ENCODE measurements around the gene CYGB. TPM values are rescaled to one million over a fixed set of nuclear protein-coding genes. Genes with fewer than 3 reads are reported as not detected.

CYGB gene
- total RNA-seq, 1 donor from 2014 or later = 49.9 TPM

DNA sequence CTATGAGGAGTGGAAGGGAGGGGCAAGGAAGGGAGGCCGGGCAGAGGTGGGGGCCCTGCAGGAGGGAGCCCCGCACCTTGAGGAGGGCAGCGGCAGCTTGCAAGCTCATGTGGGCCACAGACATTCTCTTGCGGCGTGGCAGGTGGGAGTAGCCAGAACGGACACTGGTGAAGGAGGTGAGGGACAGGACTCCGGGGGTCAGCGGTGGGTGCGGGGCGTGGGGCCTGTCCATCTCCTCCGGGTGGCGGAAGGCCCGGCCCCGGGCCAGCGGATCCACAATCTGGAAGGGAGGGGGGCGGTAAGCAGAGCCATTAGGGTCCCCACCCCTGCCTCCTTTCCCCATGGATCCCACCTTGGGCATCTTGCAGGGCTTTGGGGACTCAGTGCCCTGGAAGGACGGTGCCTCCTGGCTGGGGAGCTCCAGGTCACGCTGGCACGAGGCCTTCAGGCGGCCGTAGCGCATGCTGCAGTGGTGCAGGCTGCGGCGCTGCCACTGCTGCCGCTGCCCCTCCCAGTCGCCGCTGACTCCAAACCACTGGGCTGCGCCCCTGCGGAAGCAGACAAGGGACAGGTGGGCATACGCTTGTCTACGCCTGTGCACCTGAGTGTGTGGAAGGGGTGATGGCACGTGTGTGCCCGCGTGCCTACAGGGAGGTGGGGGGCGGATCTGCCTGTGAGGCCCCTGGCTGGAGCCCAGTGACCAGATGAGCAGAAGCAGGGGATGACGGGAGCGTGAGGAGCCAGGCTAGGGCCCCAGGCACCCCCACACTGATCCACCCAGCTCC, 58.6 kb downstream of the CYGB start:
- TF ChIP-seq, protein P1, sequence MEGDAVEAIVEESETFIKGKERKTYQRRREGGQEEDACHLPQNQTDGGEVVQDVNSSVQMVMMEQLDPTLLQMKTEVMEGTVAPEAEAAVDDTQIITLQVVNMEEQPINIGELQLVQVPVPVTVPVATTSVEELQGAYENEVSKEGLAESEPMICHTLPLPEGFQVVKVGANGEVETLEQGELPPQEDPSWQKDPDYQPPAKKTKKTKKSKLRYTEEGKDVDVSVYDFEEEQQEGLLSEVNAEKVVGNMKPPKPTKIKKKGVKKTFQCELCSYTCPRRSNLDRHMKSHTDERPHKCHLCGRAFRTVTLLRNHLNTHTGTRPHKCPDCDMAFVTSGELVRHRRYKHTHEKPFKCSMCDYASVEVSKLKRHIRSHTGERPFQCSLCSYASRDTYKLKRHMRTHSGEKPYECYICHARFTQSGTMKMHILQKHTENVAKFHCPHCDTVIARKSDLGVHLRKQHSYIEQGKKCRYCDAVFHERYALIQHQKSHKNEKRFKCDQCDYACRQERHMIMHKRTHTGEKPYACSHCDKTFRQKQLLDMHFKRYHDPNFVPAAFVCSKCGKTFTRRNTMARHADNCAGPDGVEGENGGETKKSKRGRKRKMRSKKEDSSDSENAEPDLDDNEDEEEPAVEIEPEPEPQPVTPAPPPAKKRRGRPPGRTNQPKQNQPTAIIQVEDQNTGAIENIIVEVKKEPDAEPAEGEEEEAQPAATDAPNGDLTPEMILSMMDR (conservative IDR thresholded peaks at IDR 0.05; ENCODE audit: low read depth, low read length) = no peak
- no peak for DNase-seq (ENCODE audit: low read depth)
- no peak overlapping the region for H3K4me3 ChIP-seq (ENCODE audit: low read depth, low read length)

DNA sequence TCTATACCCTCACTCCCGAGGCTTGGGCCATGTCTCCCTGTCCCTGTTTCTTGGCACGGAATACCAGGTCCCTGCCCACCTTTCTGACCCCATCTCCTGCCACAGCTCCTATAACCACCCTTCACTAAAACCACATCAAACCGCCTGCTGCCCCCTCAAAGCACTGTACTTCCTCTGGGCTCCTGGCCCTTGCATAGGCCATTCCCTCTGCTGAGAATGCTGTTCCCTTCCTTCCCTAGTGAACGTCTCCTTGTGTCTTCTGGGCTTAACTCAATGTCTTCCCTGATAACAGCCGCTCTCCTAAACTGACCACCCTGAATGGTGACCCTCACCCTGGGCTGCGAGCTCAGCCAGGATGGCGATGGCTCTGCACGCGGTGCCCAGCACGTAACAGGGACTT, 59.4 kb downstream of the CYGB start:
- DNase-seq (ENCODE audit: low read depth) = no peak
- TF ChIP-seq, protein P1 (conservative IDR thresholded peaks at IDR 0.05; ENCODE audit: low read depth, low read length) = no peak
- no peak overlapping the region for H3K4me3 ChIP-seq (ENCODE audit: low read depth, low read length)

DNA sequence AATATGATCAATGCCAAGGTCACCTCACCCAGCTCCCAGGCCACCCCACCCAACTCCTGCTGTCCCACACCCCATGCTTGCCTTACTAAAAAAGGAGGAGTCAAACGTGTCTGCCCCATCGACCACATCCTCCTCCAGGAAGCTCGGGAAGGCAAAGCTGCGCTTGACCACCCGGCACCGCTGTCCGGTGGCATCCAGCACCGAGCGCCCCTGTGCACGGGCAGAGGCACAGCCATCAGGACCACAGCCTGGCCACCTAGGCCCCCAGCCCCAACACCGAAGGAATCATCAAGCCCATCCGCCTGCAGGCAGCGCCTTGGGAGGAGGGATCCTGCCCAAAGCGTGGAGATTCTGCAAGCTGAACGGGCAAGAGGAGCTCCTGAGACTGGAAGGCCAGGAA, 59.9 kb downstream of the CYGB start:
- H3K4me3 ChIP-seq (ENCODE audit: low read depth, low read length) = no peak overlapping the region
- DNase-seq (ENCODE audit: low read depth) = no peak
- TF ChIP-seq, protein P1 (conservative IDR thresholded peaks at IDR 0.05; ENCODE audit: low read depth, low read length) = no peak

Other genes starting within 250 kb of the CYGB start
- 0.69 and 2.0 TPM in 2 replicates for gene QRICH2, start 229.4 kb downstream of the CYGB start, total RNA-seq
- gene PRPSAP1, start 183.8 kb downstream of the CYGB start, total RNA-seq = 57.5 and 63.4 TPM in 2 replicates
- gene SPHK1, start 153.1 kb downstream of the CYGB start, total RNA-seq = 54.5 and 81.2 TPM in 2 replicates
- gene UBE2O, start 84.6 kb downstream of the CYGB start, total RNA-seq = 15.6 and 23.6 TPM in 2 replicates
- not detected in 2 replicates for gene AANAT, start 70.1 kb downstream of the CYGB start, total RNA-seq
- 35.2 and 101 TPM in 2 replicates for gene RHBDF2, start 36.3 kb downstream of the CYGB start, total RNA-seq
- gene PRCD, start 2.3 kb upstream of the CYGB start, total RNA-seq = 0.22 and 5.8 TPM in 2 replicates
- gene ST6GALNAC2, start 48.2 kb upstream of the CYGB start, total RNA-seq = 1.4 and 2.9 TPM in 2 replicates
- 0.36 and 0.52 TPM in 2 replicates for gene ST6GALNAC1, start 106.0 kb upstream of the CYGB start, total RNA-seq
- 147 and 167 TPM in 2 replicates for gene MXRA7, start 173.3 kb upstream of the CYGB start, total RNA-seq
- 30.2 and 41.2 TPM in 2 replicates for gene JMJD6, start 188.9 kb upstream of the CYGB start, total RNA-seq
- 30.0 and 34.7 TPM in 2 replicates for gene METTL23, start 189.1 kb upstream of the CYGB start, total RNA-seq
- 275 and 497 TPM in 2 replicates for gene SRSF2, start 199.6 kb upstream of the CYGB start, total RNA-seq
- gene MFSD11, start 200.4 kb upstream of the CYGB start, total RNA-seq = 12.4 and 13.5 TPM in 2 replicates